ENCODE data around the gene ARRB1. TPM values are rescaled to one million over a fixed set of nuclear protein-coding genes. Genes with fewer than 3 reads are reported as not detected.
A peak's percentile ranks its signal among the peaks of the same experiment; 100 is the strongest.

Gene ARRB1
- total and polyA plus RNA-seq, 9 of the 15 experiments (the other 6 are each of a cell fraction or from before 2014, with no cell fraction given), result 6.6 to 45.4 (median 28.5) TPM

DNA sequence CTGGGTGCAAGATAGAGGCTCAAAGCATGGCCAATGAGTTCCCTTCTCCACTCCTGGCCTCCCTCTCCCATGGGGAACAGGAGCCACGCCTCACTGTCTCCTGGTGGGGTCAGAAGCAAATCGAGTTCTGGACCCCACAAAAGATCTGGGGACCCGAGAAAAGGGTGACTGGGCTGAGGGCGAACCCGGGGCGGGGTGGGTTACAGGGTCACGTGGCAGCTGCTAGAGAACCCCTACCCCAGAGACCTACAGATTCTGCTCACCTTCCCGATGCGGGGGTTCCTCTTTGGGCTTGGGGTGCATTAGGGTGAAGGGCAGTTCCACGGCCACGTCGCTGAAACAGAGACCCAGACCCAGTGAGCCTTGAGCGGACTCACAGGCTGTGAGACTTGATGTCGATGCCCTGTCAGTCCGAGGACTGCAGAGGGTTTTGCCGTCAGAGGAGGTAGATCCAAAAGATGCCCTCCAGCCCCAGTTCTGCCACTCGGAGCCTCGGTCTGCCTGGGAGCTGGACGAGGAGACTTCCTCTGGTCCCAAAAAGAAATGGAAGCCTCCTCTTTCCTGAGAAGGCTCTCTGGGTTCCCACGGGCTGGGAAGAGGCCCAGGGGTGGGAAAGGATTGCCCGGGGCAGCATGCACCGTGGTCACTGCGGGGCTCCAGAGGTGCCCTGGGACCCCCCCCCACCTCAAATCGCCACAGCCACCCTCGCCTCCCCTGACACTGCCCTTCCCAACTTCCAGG is 82.7 kb downstream of the ARRB1 start:
- no peak for DNase-seq (ENCODE audit: extremely low read depth in 1 of 4, low spot score in 3 of 4)
- no peak for FAIRE-seq
- Histone ChIP-seq H4K20me1 (replicated peaks; ENCODE audit: control insufficient read depth, insufficient read depth, low read length) (no peaks in the 10 kb centered on the region), H3K9ac (ENCODE audit: insufficient read depth in 1 of 2, low read depth in 2 of 2, low read length in 2 of 2) (no peak overlapping the region; a peak in 1 of 4 replicates), H3K4me2 (ENCODE audit: insufficient read depth, low read length) (no peak overlapping the region), H2AFZ (ENCODE audit: low read depth, low read length) (no peak overlapping the region), H3K4me3 (no peak overlapping the region), H3K9me1 (ENCODE audit: control insufficient read depth, insufficient read depth, low read length) (peaks cover 6% of the 10 kb centered on the region), H3K27me3 (ENCODE audit: control insufficient read depth in 2 of 2, insufficient read depth in 2 of 2, low read length in 2 of 2) (no peaks in the 10 kb centered on the region), H3K9me3 (replicated peaks; ENCODE audit: control insufficient read depth, insufficient read depth, low read depth, low read length) (no peaks in the 10 kb centered on the region), H3K27ac (ENCODE audit: extremely low read depth, low read depth, low read length) (no peak overlapping the region), H3K36me3 (ENCODE audit: control insufficient read depth, insufficient read depth, low read length) (peaks cover 42% of the 10 kb centered on the region; the same call in 2 of the 3 replicates), H3K4me1 (replicated peaks in 1 of 2; ENCODE audit: control insufficient read depth in 2 of 2, insufficient read depth in 2 of 2, low read length in 2 of 2) (peaks cover 0 to 11% of the 10 kb centered on the region in 2 experiments; a peak in 2 of 5 replicates), H3K79me2 (ENCODE audit: control insufficient read depth, insufficient read depth, low read length) (no peaks in the 10 kb centered on the region)
- no TSS peak for BruUV-seq (replicated peaks)
- 84% methylated on average over 21 of the region's 25 CpGs for WGBS (ENCODE audit: insufficient coverage, low coverage, missing lambda C conversion rate)
- intact Hi-C loops (cut with micrococcal nuclease), result no loop called here
- ATAC-seq, result no peak
- POLR2A ChIA-PET, result interaction anchor here (1.1 kb wide), 1 partner anchor 91 kb away, joined by 4 read pairs; no protein-coding TSS in a partner anchor
- in situ Hi-C loops (cut with MboI), result no loop called here
- TF ChIP-seq ZNF253 (CRISPR knock-in tag; conservative IDR thresholded peaks at IDR 0.05) (no peak), XRCC4 (IDR thresholded peaks at IDR 0.05; ENCODE audit: extremely low read depth, insufficient read depth, insufficient read length) (no peak)
- CTCF ChIA-PET (ENCODE audit: low intra/inter-chr PET ratio), result no interaction called here

DNA sequence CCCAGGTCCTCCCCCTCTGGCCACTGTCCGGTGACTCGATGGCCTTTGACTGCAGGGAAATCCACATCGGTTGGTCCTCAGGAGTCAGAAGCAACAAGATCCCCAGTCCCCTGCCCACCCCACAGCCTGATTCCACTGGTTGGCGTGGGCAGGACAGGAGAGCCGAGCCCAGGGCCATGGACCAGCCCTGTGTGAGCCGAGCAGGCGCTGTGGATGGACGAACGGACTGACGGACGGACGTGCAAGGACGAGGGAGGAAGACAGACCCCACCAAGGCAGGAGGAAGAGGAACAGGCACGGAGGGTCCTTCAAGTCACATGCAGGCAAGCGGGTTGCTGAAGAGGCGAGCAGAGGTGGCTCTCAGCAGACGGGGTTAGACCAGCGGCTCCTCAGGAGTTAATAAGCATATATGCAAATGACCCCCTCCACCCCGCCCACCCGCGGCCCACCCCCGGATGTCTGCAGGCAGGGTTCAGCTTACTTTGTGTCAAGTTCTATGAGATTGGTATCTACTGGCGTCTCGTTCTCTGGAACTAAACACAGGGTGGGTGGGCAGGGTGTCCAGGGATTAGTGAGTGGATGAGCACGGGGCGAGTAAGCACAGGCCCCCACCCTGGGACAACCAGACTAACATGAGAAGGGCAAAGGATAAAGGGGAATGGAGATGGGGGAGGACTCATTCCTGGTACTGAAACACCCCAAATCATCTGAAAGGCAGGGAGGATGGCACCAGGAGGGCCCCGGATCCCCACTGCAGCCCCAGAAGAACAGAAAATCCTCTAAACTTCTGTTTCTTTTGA is 84.1 kb downstream of the ARRB1 start:
- Histone ChIP-seq H4K20me1 (replicated peaks; ENCODE audit: control insufficient read depth, insufficient read depth, low read length) (no peaks in the 10 kb centered on the region), H3K4me3 (no peak overlapping the region), H3K36me3 (ENCODE audit: control insufficient read depth, insufficient read depth, low read length) (peaks cover 28% of the 10 kb centered on the region; the same call in 1 of the 3 replicates), H3K4me2 (ENCODE audit: insufficient read depth, low read length) (no peak overlapping the region), H3K27me3 (ENCODE audit: control insufficient read depth in 2 of 2, insufficient read depth in 2 of 2, low read length in 2 of 2) (no peaks in the 10 kb centered on the region), H2AFZ (ENCODE audit: low read depth, low read length) (no peak overlapping the region), H3K9ac (ENCODE audit: insufficient read depth in 1 of 2, low read depth in 2 of 2, low read length in 2 of 2) (peak overlapping the region in 1 of 2 experiments; percentile 12; a peak in 1 of 4 replicates), H3K27ac (ENCODE audit: extremely low read depth, low read depth, low read length) (no peak overlapping the region), H3K9me3 (replicated peaks; ENCODE audit: control insufficient read depth, insufficient read depth, low read depth, low read length) (no peaks in the 10 kb centered on the region), H3K9me1 (ENCODE audit: control insufficient read depth, insufficient read depth, low read length) (peaks cover 6% of the 10 kb centered on the region), H3K4me1 (replicated peaks in 1 of 2; ENCODE audit: control insufficient read depth in 2 of 2, insufficient read depth in 2 of 2, low read length in 2 of 2) (peaks cover 0 to 14% of the 10 kb centered on the region in 2 experiments; a peak in 2 of 5 replicates), H3K79me2 (ENCODE audit: control insufficient read depth, insufficient read depth, low read length) (no peaks in the 10 kb centered on the region)
- in situ Hi-C loops (cut with MboI) (no loop called here), intact Hi-C loops (cut with micrococcal nuclease) (no loop called here)
- TF ChIP-seq PRPF4 (IDR thresholded peaks at IDR 0.05; ENCODE audit: insufficient read depth, low read depth, low read length, poor library complexity, severe bottlenecking) (no peak), POLR2G (IDR thresholded peaks at IDR 0.05; ENCODE audit: low read depth, low read length) (0 out of 2 replicates have a peak, but pooled peaks have one; percentile 33)
- BruUV-seq (replicated peaks), result no TSS peak
- ChIA-PET CTCF (ENCODE audit: low intra/inter-chr PET ratio) (no interaction called here), POLR2A (interaction anchor here (1.1 kb wide), 1 partner anchor 90 kb away, joined by 4 read pairs; no protein-coding TSS in a partner anchor)
- WGBS (ENCODE audit: insufficient coverage, low coverage, missing lambda C conversion rate), result 52% methylated on average over 21 of the region's 27 CpGs
- peak; percentile 51 to 67 (median 61) for DNase-seq (ENCODE audit: extremely low read depth in 1 of 4, low spot score in 3 of 4)
- peak; percentile 74 for ATAC-seq
- no peak for FAIRE-seq
